H1 (cell line): ENCODE results near the gene SPOCK1. TPM values are rescaled to one million over a fixed set of nuclear protein-coding genes. Genes with fewer than 3 reads are reported as not detected.

Source experiments
- NANOG ChIP-seq: IDR thresholded peaks from 2 replicates; pipeline ENCODE4 v1.6.1; 2011; ENCODE audit warnings: low read length, low read depth, mild to moderate bottlenecking, inconsistent platforms; ENCODE audit not compliant: insufficient read depth, poor library complexity, severe bottlenecking
- POLR2A ChIP-seq, 2 experiments: IDR thresholded peaks; 1 replicate in 1 of 2; 2 replicates in 1 of 2; pipeline ENCODE4 v1.6.1; 2011; ENCODE audit warnings: low read depth in 2 of 2, low read length in 2 of 2, mild to moderate bottlenecking in 2 of 2; ENCODE audit errors: control extremely low read depth in 1 of 2
- RBBP5 ChIP-seq: IDR thresholded peaks from 2 replicates; pipeline ENCODE4 v1.7.1; 2012; ENCODE audit warnings: low read depth, mild to moderate bottlenecking, inconsistent platforms, low read length, moderate library complexity, borderline replicate concordance
- SAP30 ChIP-seq: fragments of 300-600 bp; sonication (generic); IDR thresholded peaks from 2 replicates; pipeline ENCODE4 v1.7.1; 2012; ENCODE audit warnings: low read length, moderate library complexity, mild to moderate bottlenecking, inconsistent platforms; ENCODE audit not compliant: insufficient read depth, insufficient replicate concordance
- SIX5 ChIP-seq: IDR thresholded peaks from 2 replicates; pipeline ENCODE4 v1.6.1; 2011; ENCODE audit warnings: mild to moderate bottlenecking, low read depth, low read length
- TCF12 ChIP-seq: IDR thresholded peaks from 2 replicates; pipeline ENCODE4 v1.6.1; 2011; ENCODE audit warnings: low read depth, mild to moderate bottlenecking, low read length
- polyA plus RNA-seq, 7 experiments: library from polyadenylated mRNA; depleted of rRNA in 3 of 7; stranded (reverse) in 5 of 7; unstranded in 2 of 7; fragments of >200 nt in 5 of 7; fragments of 200-250 nt in 2 of 7; gene quantifications; 1 replicate in 5 of 7; 2 replicates in 1 of 7; 4 replicates in 1 of 7; pipeline versions ENCODE4 v1.2.1 to v1.2.3, GENCODE V29; 2011 to 2013; ENCODE audit warnings: missing spikeins in 2 of 7, mixed read lengths in 2 of 7
- total RNA-seq: library from RNA; stranded (reverse); fragmentation: NEBNext Ultra II Directional; extraction: Animal tissue kit (Norgen Biotek cat#: 25700); gene quantifications from 2 replicates; pipeline ENCODE4 v1.2.1, GENCODE V29; 2021

The SPOCK1 gene
- total and polyA plus RNA-seq, 2 of the 8 experiments (the other 6 are each of a cell fraction or from before 2014, with no cell fraction given) = 6.9 to 18.1 TPM

DNA sequence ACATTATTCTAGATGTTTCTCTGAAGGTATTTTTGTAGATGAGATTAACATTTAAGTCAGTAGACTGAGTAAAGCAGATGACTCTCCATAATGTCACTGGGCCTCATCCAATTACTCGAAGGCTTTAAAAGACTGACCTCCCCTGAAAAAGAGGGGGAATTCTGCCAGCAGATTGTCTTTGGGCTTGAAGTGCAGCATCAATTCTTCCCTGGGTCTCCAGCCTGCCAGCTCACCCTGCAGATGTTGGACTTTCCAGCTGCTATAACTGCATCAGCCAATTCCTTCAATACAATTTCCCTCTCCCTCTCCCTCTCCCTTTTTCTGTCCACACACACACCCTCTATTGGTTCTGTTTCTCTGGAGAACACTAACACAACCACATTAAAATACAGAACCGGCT, 472.8 kb downstream of the SPOCK1 start (continued):
- TF ChIP-seq SAP30 (no peak), RBBP5 (no peak), SIX5 (no peak), TCF12 (no peak), POLR2A (IDR thresholded peaks at IDR 0.05; ENCODE audit: control extremely low read depth in 1 of 2, low read depth in 2 of 2, low read length in 2 of 2) (no peak), NANOG (no peak)
- TF ChIP-seq, all 59 proteins: peak for 0
